IMR-90 (cell line): ENCODE data around the gene TEK. TPM values are rescaled to one million over a fixed set of nuclear protein-coding genes. Genes with fewer than 3 reads are reported as not detected.
A peak's percentile ranks its signal among the peaks of the same experiment; 100 is the strongest.

Experiments used
- ATAC-seq: fragments of 200-7000 bp; cut with Tn5 transposase; 2 replicates; pipeline ENCODE4 v1.9.1; 2020; ENCODE audit warnings: low read depth, mild to moderate bottlenecking, moderate library complexity
- BruUV-seq: library from RNA; stranded (reverse); fragments of 400-500 nt; replicated peaks from 2 replicates; lab custom pipeline; 2021; lab: Mats Ljungman, UMichigan
- CTCF ChIA-PET: fragments of 300-600 bp; formaldehyde crosslinking; extraction: SDS; loops from one replicate; lab custom pipeline; 2021; ENCODE audit warnings: antibody characterized with exemption; lab: Yijun Ruan, JAX
- POLR2A ChIA-PET: fragments of 300-600 bp; sonication (Branson Sonifier 250); formaldehyde crosslinking; loops from one replicate; lab custom pipeline; 2022; ENCODE audit warnings: antibody characterized with exemption; ENCODE audit not compliant: unreplicated experiment; lab: Charles Lee
- DNase-seq: peaks from one replicate; pipeline ENCODE4 v3.0.0; 2013
- H2AFZ ChIP-seq: replicated peaks from 2 replicates; pipeline ENCODE3; 2013; ENCODE audit warnings: low read length, mild to moderate bottlenecking; ENCODE audit not compliant: poor library complexity
- H2AK5ac ChIP-seq: 2 replicates; pipeline ENCODE4 v1.6.1; 2013; ENCODE audit warnings: low read depth, low read length, inconsistent platforms
- H2AK9ac ChIP-seq: replicated peaks from 2 replicates; pipeline ENCODE3; 2013; ENCODE audit warnings: mild to moderate bottlenecking, low read depth, low read length, moderate library complexity; ENCODE audit not compliant: poor library complexity
- H2BK120ac ChIP-seq: 2 replicates; pipeline ENCODE4 v1.6.1; 2013; ENCODE audit warnings: low read depth, low read length, inconsistent platforms
- H2BK15ac ChIP-seq: 3 replicates; pipeline ENCODE4 v1.6.1; 2013; ENCODE audit warnings: low read depth, low read length, inconsistent platforms
- H2BK20ac ChIP-seq: 2 replicates; pipeline ENCODE4 v1.6.1; 2013; ENCODE audit warnings: low read depth, mild to moderate bottlenecking, inconsistent platforms, low read length, moderate library complexity
- H2BK5ac ChIP-seq: 2 replicates; pipeline ENCODE4 v1.6.1; 2013; ENCODE audit warnings: mild to moderate bottlenecking, low read depth, low read length, inconsistent platforms; ENCODE audit not compliant: poor library complexity, severe bottlenecking
- H3K14ac ChIP-seq: replicated peaks from 2 replicates; pipeline ENCODE4 v1.6.1; 2013; ENCODE audit warnings: low read depth, low read length, inconsistent platforms
- H3K18ac ChIP-seq: 2 replicates; pipeline ENCODE4 v1.6.1; 2013; ENCODE audit warnings: low read depth, low read length, control low read depth
- H3K23ac ChIP-seq: 2 replicates; pipeline ENCODE4 v1.6.1; 2013; ENCODE audit warnings: low read depth, low read length, inconsistent platforms
- H3K27ac ChIP-seq: 2 replicates; pipeline ENCODE4 v1.5.1; 2013; ENCODE audit warnings: mild to moderate bottlenecking, control low read depth, low read length; ENCODE audit not compliant: insufficient read depth
- H3K27me3 ChIP-seq: 2 replicates; pipeline ENCODE4 v1.6.1; 2013; ENCODE audit warnings: low read length; ENCODE audit not compliant: control insufficient read depth, insufficient read depth
- H3K36me3 ChIP-seq: 2 replicates; pipeline ENCODE4 v1.6.1; 2013; ENCODE audit warnings: low read length, mixed read lengths; ENCODE audit not compliant: control insufficient read depth, insufficient read depth
- H3K4ac ChIP-seq: 2 replicates; pipeline ENCODE4 v1.6.1; 2013; ENCODE audit warnings: low read depth, low read length, inconsistent platforms
- H3K4me1 ChIP-seq: 2 replicates; pipeline ENCODE4 v1.6.1; 2013; ENCODE audit warnings: low read length, mixed read lengths; ENCODE audit not compliant: control insufficient read depth, insufficient read depth
- H3K4me2 ChIP-seq: 2 replicates; pipeline ENCODE4 v1.6.1; 2013; ENCODE audit warnings: low read depth, mild to moderate bottlenecking, control low read depth, low read length, moderate library complexity
- H3K4me3 ChIP-seq: 2 replicates; pipeline ENCODE4 v1.5.1; 2013; ENCODE audit warnings: low read depth, mild to moderate bottlenecking, control low read depth, low read length, moderate library complexity; ENCODE audit not compliant: insufficient read depth
- H3K56ac ChIP-seq: 2 replicates; pipeline ENCODE4 v1.6.1; 2013; ENCODE audit warnings: low read length, inconsistent platforms; ENCODE audit not compliant: insufficient read depth; ENCODE audit errors: extremely low read depth
- H3K79me1 ChIP-seq, 2 experiments: 2 replicates each; pipeline ENCODE4 v1.6.1; 2013; ENCODE audit warnings: low read length in 2 of 2, inconsistent platforms in 1 of 2, low read depth in 1 of 2
- H3K9ac ChIP-seq: 2 replicates; pipeline ENCODE4 v1.6.1; 2013; ENCODE audit warnings: low read depth, low read length, control low read depth
- H3K9me1 ChIP-seq: 2 replicates; pipeline ENCODE4 v1.6.1; 2013; ENCODE audit warnings: low read length, inconsistent platforms; ENCODE audit not compliant: insufficient read depth
- H3K9me3 ChIP-seq: 2 replicates; pipeline ENCODE4 v1.6.1; 2013; ENCODE audit warnings: low read length; ENCODE audit not compliant: control insufficient read depth, insufficient read depth
- H4K20me1 ChIP-seq: 2 replicates; pipeline ENCODE4 v1.6.1; 2013; ENCODE audit warnings: low read length, inconsistent platforms; ENCODE audit not compliant: insufficient read depth
- H4K5ac ChIP-seq: 2 replicates; pipeline ENCODE4 v1.6.1; 2013; ENCODE audit warnings: mild to moderate bottlenecking, low read depth, low read length, control low read depth
- H4K8ac ChIP-seq, 2 experiments: 2 replicates each; pipeline ENCODE4 v1.6.1; 2013; ENCODE audit warnings: low read depth in 2 of 2, low read length in 2 of 2, control low read depth in 1 of 2, inconsistent platforms in 1 of 2
- H4K91ac ChIP-seq: 2 replicates; pipeline ENCODE4 v1.6.1; 2013; ENCODE audit warnings: low read depth, low read length, inconsistent platforms; ENCODE audit not compliant: insufficient read depth
- BHLHE40 ChIP-seq: fragments of 150-350 bp; IDR thresholded peaks from 2 replicates; pipeline ENCODE4 v1.6.1; 2016; ENCODE audit warnings: mild to moderate bottlenecking, low read depth, low read length
- CEBPB ChIP-seq: IDR thresholded peaks from 2 replicates; pipeline ENCODE4 v1.6.1; 2012; ENCODE audit warnings: low read depth, low read length, improper control_type of control experiment
- CHD1 ChIP-seq: IDR thresholded peaks from 2 replicates; pipeline ENCODE4 v1.6.1; 2012; ENCODE audit warnings: low read depth, low read length, improper control_type of control experiment
- CTCF ChIP-seq: conservative IDR thresholded peaks from 2 replicates; pipeline ENCODE4 v1.5.1; 2012; ENCODE audit warnings: mild to moderate bottlenecking, low read depth, low read length, improper control_type of control experiment
- ELK1 ChIP-seq: fragments of 150-350 bp; IDR thresholded peaks from 2 replicates; pipeline ENCODE4 v1.6.1; 2016; ENCODE audit warnings: low read depth, mild to moderate bottlenecking, low read length, moderate library complexity, borderline replicate concordance
- FOS ChIP-seq: fragments of 150-350 bp; IDR thresholded peaks from 2 replicates; pipeline ENCODE4 v1.6.1; 2016; ENCODE audit warnings: low read depth, low read length
- MAFK ChIP-seq: IDR thresholded peaks from 2 replicates; pipeline ENCODE4 v1.6.1; 2012; ENCODE audit warnings: low read depth, low read length, improper control_type of control experiment
- MAZ ChIP-seq: IDR thresholded peaks from 2 replicates; pipeline ENCODE4 v1.6.1; 2012; ENCODE audit warnings: low read depth, mild to moderate bottlenecking, low read length, improper control_type of control experiment, moderate library complexity, borderline replicate concordance
- MXI1 ChIP-seq: IDR thresholded peaks from 2 replicates; pipeline ENCODE4 v1.6.1; 2012; ENCODE audit warnings: low read depth, mild to moderate bottlenecking, low read length, moderate library complexity, borderline replicate concordance
- NFE2L2 ChIP-seq: fragments of 150-350 bp; IDR thresholded peaks from 2 replicates; pipeline ENCODE4 v1.6.1; 2016; ENCODE audit warnings: low read depth, mild to moderate bottlenecking, low read length
- POLR2A ChIP-seq: IDR thresholded peaks from 2 replicates; pipeline ENCODE4 v1.6.1; 2012; ENCODE audit warnings: mild to moderate bottlenecking, low read depth, low read length
- RAD21 ChIP-seq: IDR thresholded peaks from 2 replicates; pipeline ENCODE4 v1.6.1; 2012; ENCODE audit warnings: low read length, improper control_type of control experiment
- RCOR1 ChIP-seq: IDR thresholded peaks from 2 replicates; pipeline ENCODE4 v1.6.1; 2012; ENCODE audit warnings: mild to moderate bottlenecking, low read length, improper control_type of control experiment; ENCODE audit not compliant: insufficient replicate concordance
- RFX5 ChIP-seq: IDR thresholded peaks from 2 replicates; pipeline ENCODE4 v1.8.0; 2012; ENCODE audit warnings: low read depth, mild to moderate bottlenecking, low read length, moderate library complexity
- SMC3 ChIP-seq: fragments of 150-350 bp; IDR thresholded peaks from 2 replicates; pipeline ENCODE4 v1.6.1; 2016; ENCODE audit warnings: low read depth, mild to moderate bottlenecking, antibody characterized with exemption, low read length, moderate library complexity
- USF2 ChIP-seq: fragments of 150-350 bp; IDR thresholded peaks from 2 replicates; pipeline ENCODE4 v1.6.1; 2017; ENCODE audit warnings: mild to moderate bottlenecking, antibody characterized with exemption, low read length, low read depth
- WGBS, 2 experiments: methylation state at CpG; one replicate each; pipeline versions ENCODE4 v1.1.5 to v1.1.7; 2013; ENCODE audit warnings: missing lambda C conversion rate in 2 of 2; ENCODE audit not compliant: insufficient read length in 1 of 2; ENCODE audit errors: extremely low coverage in 2 of 2; 5-methylcytosine and 5-hydroxymethylcytosine counted together
- dilution Hi-C: fragments of 300-500 bp; cut with HindIII; formaldehyde crosslinking; loops from one replicate; pipeline ENCODE4 v1.14.3; 2018; ENCODE audit warnings: low sequenced_read_pairs; ENCODE audit not compliant: unreplicated experiment
- in situ Hi-C: fragments of 300-500 bp; cut with MboI; formaldehyde crosslinking; loops from 3 replicates; pipeline ENCODE4 v1.14.3; 2019; ENCODE audit warnings: low sequenced_read_pairs, inconsistent platforms, mixed read lengths
- intact Hi-C: fragments of 100-400 bp; cut with micrococcal nuclease; formaldehyde crosslinking; loops from 2 replicates; pipeline ENCODE4 v1.10.0; 2022
- polyA plus RNA-seq, 3 experiments: library from polyadenylated mRNA; depleted of rRNA; stranded (reverse); fragments of >200 nt; gene quantifications; 2 replicates each; pipeline ENCODE4 v1.2.3, GENCODE V29; 2012; ENCODE audit warnings: low replicate concordance in 1 of 3
- total RNA-seq: library from RNA; depleted of rRNA; stranded (reverse); fragments of >200 nt; gene quantifications from 2 replicates; pipeline ENCODE4 v1.2.3, GENCODE V29; 2012

The TEK gene
- total and polyA plus RNA-seq, 2 of the 4 experiments (the other 2 are of a cell fraction) = 6.3 to 11.7 TPM

GRCh38 chr9:27206041-27206440 is 97.0 kb downstream of the TEK start:
- Histone ChIP-seq H2BK15ac (no peak overlapping the region), H2AK5ac (0 out of 2 replicates have a peak overlapping the region, but pooled peaks have one; percentile 12), H3K23ac (no peak overlapping the region), H3K27ac (no peak overlapping the region), H3K36me3 (peaks cover 24% of the 10 kb centered on the region), H4K91ac (no peak overlapping the region), H3K9ac (no peak overlapping the region), H3K27me3 (no peaks in the 10 kb centered on the region), H2BK120ac (no peak overlapping the region), H3K9me3 (no peaks in the 10 kb centered on the region), H3K4me2 (no peak overlapping the region), H2AK9ac (no peak overlapping the region), H3K9me1 (peaks cover 8% of the 10 kb centered on the region), H3K56ac (no peak overlapping the region), H4K5ac (no peak overlapping the region), H4K8ac (no peak overlapping the region), H2BK20ac (no peak overlapping the region), H3K18ac (no peak overlapping the region), H3K4me3 (no peak overlapping the region), H2AFZ (no peak overlapping the region), H3K79me1 (no peaks in the 10 kb centered on the region), H4K20me1 (no peaks in the 10 kb centered on the region), H3K14ac (no peak overlapping the region), H2BK5ac (no peak overlapping the region), H3K4me1 (peaks cover 3% of the 10 kb centered on the region), H3K4ac (no peak overlapping the region)
- ChIA-PET CTCF (no interaction called here), POLR2A (no interaction called here)
- WGBS, 2 experiments = 90% methylated on average over 2 of the region's 7 CpGs; no CpG with 5 or more reads in 1 of the 2 experiments
- intact Hi-C loops = loop anchor here (10.0 kb wide), 1 partner anchor 171 kb away; no protein-coding TSS in a partner anchor
- no TSS peak for BruUV-seq
- DNase-seq (no peak), ATAC-seq (no peak)
- in situ Hi-C loops = no loop called here
- dilution Hi-C loops = no loop called here
- TF ChIP-seq CTCF = no peak
- no peak for TF ChIP-seq ELK1
- no peak for TF ChIP-seq RAD21
- no peak for TF ChIP-seq SMC3
- TF ChIP-seq NFE2L2 = no peak
- no peak for TF ChIP-seq POLR2A
- no peak for TF ChIP-seq RCOR1
- TF ChIP-seq CEBPB = no peak
- no peak for TF ChIP-seq RFX5
- TF ChIP-seq BHLHE40 = no peak
- TF ChIP-seq MAFK = no peak
- no peak for TF ChIP-seq FOS
- TF ChIP-seq MXI1 = no peak
- TF ChIP-seq CHD1 = no peak
- TF ChIP-seq MAZ = no peak
- TF ChIP-seq USF2 = no peak
